GM12892 (cell line): ENCODE measurements around the gene ATF5.

Source experiments
- POLR2A ChIP-seq: IDR thresholded peaks from 2 replicates; pipeline ENCODE4 v1.6.1; 2011; ENCODE audit warnings: low read depth, low read length, control low read depth
- POLR2AphosphoS5 ChIP-seq: IDR thresholded peaks from 2 replicates; pipeline ENCODE4 v1.6.1; 2011; ENCODE audit warnings: low read depth, low read length, control low read depth

- TF ChIP-seq POLR2AphosphoS5 (no peak; the same call in 1 of the 2 replicates), POLR2A (no peak)
Observed at GRCh38 chr19:49930483-49931011, 1.5 kb downstream of the ATF5 start.
